Fibroblast of peridontal ligament (primary cell): ENCODE results near the gene LRRC57.

ENCODE experiments used
- DNase-seq: peaks from one replicate; pipeline ENCODE4 v3.0.0-alpha.2; 2010; ENCODE audit errors: extremely low read depth

LRRC57 gene

DNA sequence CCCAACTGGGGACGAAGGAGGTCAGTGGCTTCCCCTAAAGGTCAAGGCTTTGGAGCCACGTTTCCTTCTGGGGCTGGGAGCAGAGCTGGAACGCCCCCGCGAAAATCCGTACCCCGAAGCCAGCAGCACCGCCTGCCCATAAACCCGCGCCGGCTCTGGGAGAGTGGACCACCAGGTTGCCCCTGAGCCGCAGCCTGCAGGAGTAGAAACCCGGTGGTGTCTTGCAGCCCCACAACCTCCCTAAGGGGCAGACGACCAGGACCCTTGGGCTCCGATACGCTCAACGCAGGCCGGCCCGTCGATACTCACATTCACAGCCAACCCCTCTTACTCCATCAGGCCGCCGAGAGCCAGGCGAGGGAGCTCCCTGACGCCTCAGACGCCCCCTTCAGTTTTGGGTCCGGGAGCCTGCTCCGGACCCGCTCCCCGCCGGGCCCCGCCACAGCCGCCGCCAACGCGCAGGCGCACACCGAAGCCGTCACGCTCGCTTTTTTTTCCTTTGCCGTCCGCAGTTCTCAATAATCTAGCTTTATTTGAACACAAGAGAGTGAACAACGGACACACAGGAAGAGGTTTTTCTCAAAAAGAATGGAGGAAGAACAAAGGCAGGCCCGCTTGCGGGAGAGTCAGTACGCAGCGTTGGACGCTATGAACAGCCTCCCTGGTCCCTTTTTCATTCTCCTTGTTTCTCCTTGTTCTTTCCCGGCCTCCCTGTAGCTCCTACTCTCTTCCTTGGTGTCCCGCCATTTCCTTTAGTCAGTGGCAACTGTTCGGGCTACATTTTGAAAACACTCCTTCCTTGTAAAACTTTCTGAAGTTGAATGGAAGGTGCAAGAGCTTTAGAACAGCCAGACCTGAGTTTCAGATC is 57.7 kb downstream of the LRRC57 start, which contains the start of gene ZNF106:
Gene ZNF106, minus strand, starts transcription at position 471 of the 868 bp plus-strand sequence. CDS start 18,852 bp downstream, outside the sequence.
- DNase-seq = peak; percentile 93

DNA sequence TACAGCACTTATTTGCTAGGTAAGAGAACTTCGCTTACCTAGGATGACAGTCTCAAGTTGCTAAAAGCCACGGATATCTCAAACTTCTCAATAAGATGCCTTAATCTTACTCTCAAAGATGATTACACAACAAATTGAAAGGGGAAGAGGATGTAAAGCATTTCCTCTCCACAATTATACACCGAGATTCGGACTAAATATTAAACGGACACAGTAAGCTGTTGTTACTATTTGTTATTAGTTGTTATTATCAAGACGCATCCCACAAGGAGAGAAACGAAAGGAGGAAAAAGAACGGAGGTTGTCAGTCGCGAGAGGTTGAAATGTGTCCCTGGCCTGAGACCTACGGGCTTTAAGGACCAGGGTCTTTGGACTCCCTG is 58.3 kb downstream of the LRRC57 start:
- peak; percentile 31 for DNase-seq
